HG02884 (cell line): ENCODE measurements around the gene ZHX3.
"Not testable (repeated sequence)": the region's sequence is repeated elsewhere in the genome, so short reads cannot be mapped to it uniquely, and the experiment has no call there.

Source experiments
- ATAC-seq: cut with Tn5 transposase; IDR thresholded peaks from one replicate; pipeline ENCODE4 v1.9.1; 2021; ENCODE audit warnings: mild to moderate bottlenecking, moderate library complexity; ENCODE audit not compliant: unreplicated experiment

The ZHX3 gene

GRCh38 chr20:41334036-41334435, 16.5 kb upstream of the ZHX3 start:
- no peak for ATAC-seq

GRCh38 chr20:41331731-41332130, 14.2 kb upstream of the ZHX3 start:
- no peak for ATAC-seq

GRCh38 chr20:41330941-41331340, 13.4 kb upstream of the ZHX3 start:
- ATAC-seq, result no peak

- no peak for ATAC-seq
Measured at GRCh38 chr20:41330343-41330720, 12.8 kb upstream of the ZHX3 start.

- ATAC-seq, result peak; percentile 87
Measured at GRCh38 chr20:41329435-41330342, 12.2 kb upstream of the ZHX3 start.

GRCh38 chr20:41327178-41327577, 9.6 kb upstream of the ZHX3 start:
- no peak for ATAC-seq

GRCh38 chr20:41320976-41321375, 3.4 kb upstream of the ZHX3 start:
- ATAC-seq, result no peak

GRCh38 chr20:41320441-41320840, 2.9 kb upstream of the ZHX3 start:
- no peak for ATAC-seq

GRCh38 chr20:41318271-41318649, 729 bp upstream of the ZHX3 start:
- no peak for ATAC-seq

GRCh38 chr20:41316602-41317545, 657 bp downstream of the ZHX3 start:
- ATAC-seq, result peak; percentile 54

GRCh38 chr20:41316051-41316450, 1.5 kb downstream of the ZHX3 start:
- ATAC-seq, result no peak

- ATAC-seq, result no peak
Measured at GRCh38 chr20:41314386-41314785, 3.1 kb downstream of the ZHX3 start.

GRCh38 chr20:41312009-41312408, 5.5 kb downstream of the ZHX3 start:
- not testable (repeated sequence) for ATAC-seq

GRCh38 chr20:41309817-41310216, 7.7 kb downstream of the ZHX3 start:
- ATAC-seq, result no peak

GRCh38 chr20:41308726-41309413, 8.7 kb downstream of the ZHX3 start:
- no peak for ATAC-seq

GRCh38 chr20:41308290-41308711, 9.2 kb downstream of the ZHX3 start:
- no peak for ATAC-seq

- no peak for ATAC-seq
Measured at GRCh38 chr20:41307021-41307420, 10.5 kb downstream of the ZHX3 start.

GRCh38 chr20:41306061-41306727, 11.3 kb downstream of the ZHX3 start:
- ATAC-seq, result peak; percentile 69

- ATAC-seq, result no peak
Measured at GRCh38 chr20:41304424-41305079, 13.0 kb downstream of the ZHX3 start.

GRCh38 chr20:41304002-41304401, 13.5 kb downstream of the ZHX3 start:
- ATAC-seq, result no peak
